Trophoblast cell (in vitro differentiated cells and primary cell): ENCODE results near the gene RCOR1.

Experiments
- DNase-seq, 2 donors: peaks; one replicate each; pipeline ENCODE4 v3.0.0-alpha.2; 2016
- H2AFZ ChIP-seq: 2 replicates; pipeline ENCODE4 v1.6.1; 2013; ENCODE audit warnings: low read length, moderate library complexity, mild to moderate bottlenecking; ENCODE audit not compliant: insufficient read depth, poor library complexity
- H2AK5ac ChIP-seq: 2 replicates; pipeline ENCODE4 v1.6.1; 2013; ENCODE audit warnings: mild to moderate bottlenecking, low read length
- H2BK120ac ChIP-seq: 2 replicates; pipeline ENCODE4 v1.6.1; 2013; ENCODE audit warnings: low read length, mild to moderate bottlenecking, moderate library complexity; ENCODE audit not compliant: insufficient read depth, poor library complexity
- H2BK12ac ChIP-seq: 2 replicates; pipeline ENCODE4 v1.6.1; 2013; ENCODE audit warnings: mild to moderate bottlenecking, low read length, moderate library complexity
- H2BK5ac ChIP-seq: 2 replicates; pipeline ENCODE4 v1.6.1; 2013; ENCODE audit warnings: low read length, low read depth, moderate library complexity, mild to moderate bottlenecking; ENCODE audit not compliant: poor library complexity
- H3K14ac ChIP-seq: 2 replicates; pipeline ENCODE4 v1.6.1; 2013; ENCODE audit warnings: mild to moderate bottlenecking, low read length
- H3K18ac ChIP-seq: 2 replicates; pipeline ENCODE4 v1.6.1; 2013; ENCODE audit warnings: mild to moderate bottlenecking, low read length
- H3K23ac ChIP-seq: 2 replicates; pipeline ENCODE4 v1.6.1; 2013; ENCODE audit warnings: low read length
- H3K27ac ChIP-seq: 2 replicates; pipeline ENCODE4 v1.5.1; 2013; ENCODE audit warnings: low read depth, mild to moderate bottlenecking, inconsistent platforms, low read length, moderate library complexity
- H3K27me3 ChIP-seq: 2 replicates; pipeline ENCODE4 v1.6.1; 2013; ENCODE audit warnings: inconsistent platforms, mild to moderate bottlenecking, low read length, moderate library complexity; ENCODE audit not compliant: insufficient read depth
- H3K36me3 ChIP-seq, 2 experiments: 1 replicate in 1 of 2; 2 replicates in 1 of 2; pipeline ENCODE4 v1.6.1; 2013; ENCODE audit warnings: low read length in 2 of 2, mild to moderate bottlenecking in 2 of 2, moderate library complexity in 1 of 2; ENCODE audit not compliant: insufficient read depth in 2 of 2, control insufficient read depth in 1 of 2
- H3K4ac ChIP-seq: 2 replicates; pipeline ENCODE4 v1.6.1; 2013; ENCODE audit warnings: low read depth, mild to moderate bottlenecking, low read length, moderate library complexity
- H3K4me1 ChIP-seq, 2 experiments: 1 replicate in 1 of 2; 2 replicates in 1 of 2; pipeline ENCODE4 v1.6.1; 2013; ENCODE audit warnings: low read length in 2 of 2, mild to moderate bottlenecking in 2 of 2, moderate library complexity in 1 of 2; ENCODE audit not compliant: insufficient read depth in 2 of 2, control insufficient read depth in 1 of 2
- H3K4me2 ChIP-seq: 2 replicates; pipeline ENCODE4 v1.6.1; 2013; ENCODE audit warnings: inconsistent platforms, mild to moderate bottlenecking, low read length, moderate library complexity
- H3K4me3 ChIP-seq: 2 replicates; pipeline ENCODE4 v1.5.1; 2013; ENCODE audit warnings: mild to moderate bottlenecking, low read depth, low read length, inconsistent platforms
- H3K79me1 ChIP-seq: one replicate; pipeline ENCODE4 v1.6.1; 2013; ENCODE audit warnings: low read length
- H3K79me2 ChIP-seq: 2 replicates; pipeline ENCODE4 v1.6.1; 2013; ENCODE audit warnings: low read length, mild to moderate bottlenecking; ENCODE audit not compliant: control insufficient read depth, insufficient read depth, poor library complexity
- H3K9ac ChIP-seq: 2 replicates; pipeline ENCODE4 v1.6.1; 2013; ENCODE audit warnings: mild to moderate bottlenecking, low read length
- H3K9me3 ChIP-seq: 2 replicates; pipeline ENCODE4 v1.6.1; 2013; ENCODE audit warnings: low read depth, mild to moderate bottlenecking, control low read depth, inconsistent platforms, low read length; ENCODE audit not compliant: insufficient read depth
- H4K12ac ChIP-seq: 2 replicates; pipeline ENCODE4 v1.6.1; 2013; ENCODE audit warnings: low read depth, mild to moderate bottlenecking, low read length, moderate library complexity
- H4K8ac ChIP-seq: 2 replicates; pipeline ENCODE4 v1.6.1; 2013; ENCODE audit warnings: low read depth, mild to moderate bottlenecking, low read length, moderate library complexity
- H4K91ac ChIP-seq: one replicate; pipeline ENCODE4 v1.6.1; 2013; ENCODE audit warnings: low read depth, mild to moderate bottlenecking, low read length, moderate library complexity
- WGBS: extraction: QIAGEN DNeasy Blood & Tissue Kit; methylation state at CpG from one replicate; pipeline ENCODE4 v1.1.7; 2013; ENCODE audit warnings: missing lambda C conversion rate; ENCODE audit not compliant: insufficient read length, insufficient coverage; ENCODE audit errors: extremely low coverage; 5-methylcytosine and 5-hydroxymethylcytosine counted together

Gene RCOR1

DNA sequence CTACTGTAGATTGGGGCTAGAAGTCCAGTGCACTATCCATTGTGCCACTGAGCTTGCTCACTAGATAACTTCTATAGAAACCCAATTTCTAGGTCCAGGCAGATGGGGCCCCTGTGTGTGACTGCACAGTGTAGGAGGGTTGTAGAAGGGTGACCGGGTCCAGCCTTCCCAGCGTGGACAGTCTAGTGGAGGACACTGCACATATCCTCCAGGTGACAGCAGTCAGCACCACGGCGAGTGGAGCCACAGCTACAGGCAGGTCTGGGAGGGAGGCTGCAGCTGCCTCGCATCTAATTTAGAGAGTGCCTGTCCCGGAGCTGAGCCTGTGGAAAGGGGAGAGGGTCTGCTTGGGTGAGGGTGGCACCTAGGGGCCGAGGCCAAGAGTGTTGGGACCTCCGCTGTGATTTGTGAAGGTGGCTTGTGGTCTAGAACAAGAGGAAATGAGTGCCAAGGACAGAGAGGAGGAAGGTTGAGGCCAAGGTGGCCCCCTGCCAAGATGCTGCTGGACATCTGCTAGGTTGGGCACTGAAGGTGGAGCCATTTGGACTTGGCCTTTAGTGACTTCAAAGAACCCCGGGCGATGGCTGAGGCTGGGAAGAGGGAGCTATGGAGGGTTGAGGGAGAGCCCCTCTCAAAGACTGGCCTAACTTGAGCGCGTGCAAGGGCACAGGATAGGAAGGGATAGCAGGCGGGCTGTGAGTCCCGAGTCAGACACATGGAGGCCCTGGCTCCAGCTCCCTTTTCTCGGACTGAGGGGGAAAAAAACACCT lies 138.8 kb downstream of the RCOR1 start:
- H3K23ac ChIP-seq = no peak overlapping the region
- no peak overlapping the region for H2AK5ac ChIP-seq
- H4K8ac ChIP-seq = no peak overlapping the region
- H3K36me3 ChIP-seq = peaks cover 50 to 60% of the 10 kb centered on the region in 2 experiments
- no CpG with 5 or more reads among the region's 15 CpGs for WGBS
- H3K79me1 ChIP-seq = no peaks in the 10 kb centered on the region
- no peak overlapping the region for H3K27ac ChIP-seq
- no peak overlapping the region for H3K4me3 ChIP-seq
- H3K18ac ChIP-seq = no peak overlapping the region
- no peaks in the 10 kb centered on the region for H3K27me3 ChIP-seq
- H4K12ac ChIP-seq = no peak overlapping the region
- H2BK12ac ChIP-seq = no peak overlapping the region
- no peaks in the 10 kb centered on the region for H3K9me3 ChIP-seq
- no peak overlapping the region for H3K14ac ChIP-seq
- no peaks in the 10 kb centered on the region for H3K79me2 ChIP-seq
- H3K4me2 ChIP-seq = no peak overlapping the region
- peaks cover 2 to 4% of the 10 kb centered on the region in 2 experiments for H3K4me1 ChIP-seq
- no peak for DNase-seq
- no peak overlapping the region for H2BK120ac ChIP-seq
- H2BK5ac ChIP-seq = no peak overlapping the region
- no peak overlapping the region for H4K91ac ChIP-seq
- H3K9ac ChIP-seq = no peak overlapping the region
- no peak overlapping the region for H2AFZ ChIP-seq
- H3K4ac ChIP-seq = no peak overlapping the region

DNA sequence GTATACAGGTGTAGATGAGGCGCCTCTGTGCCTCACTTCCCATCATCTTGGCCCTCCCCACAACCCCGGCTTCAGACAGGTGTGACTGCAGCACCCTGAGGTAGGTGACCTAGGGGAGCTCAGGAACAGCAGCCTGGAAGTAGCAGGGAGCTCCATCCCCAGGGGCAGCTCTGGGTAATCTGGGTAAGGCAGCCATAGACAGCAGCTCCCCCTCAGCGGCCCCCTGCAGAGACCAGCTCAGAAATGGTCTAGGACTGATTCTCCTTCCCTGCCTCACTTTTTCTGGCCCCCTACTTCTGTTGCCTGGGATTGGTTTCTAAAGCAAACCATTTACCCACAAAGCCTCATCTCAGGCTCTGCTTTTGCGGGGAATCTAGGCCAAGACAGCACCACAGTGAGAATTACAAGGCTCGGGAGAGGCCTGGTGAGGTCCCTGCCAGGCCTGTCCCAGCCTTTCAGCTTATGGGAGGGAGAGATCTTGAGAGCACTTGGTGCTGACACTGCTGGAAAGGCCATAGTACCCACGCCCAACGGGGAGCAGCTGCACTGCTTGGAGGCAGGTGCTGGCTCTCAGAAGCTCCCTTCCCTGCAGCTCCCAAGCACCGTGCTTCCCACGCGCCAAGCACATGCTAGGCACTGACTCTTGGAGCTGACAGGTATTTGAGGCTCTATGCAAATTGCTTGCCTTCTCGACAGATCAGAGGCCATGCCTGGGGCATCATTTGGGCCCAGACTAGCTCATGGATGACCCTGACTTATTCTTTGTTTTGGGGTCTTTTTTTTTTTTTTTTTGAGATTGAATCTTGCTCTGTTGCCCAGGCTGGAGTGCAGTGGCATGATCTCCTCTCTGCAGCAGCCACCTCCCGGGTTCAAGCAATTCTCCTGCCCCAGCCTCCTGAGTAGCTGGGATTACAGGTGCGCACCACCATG lies 139.7 kb downstream of the RCOR1 start:
- H2BK120ac ChIP-seq = no peak overlapping the region
- WGBS = no CpG with 5 or more reads among the region's 13 CpGs

DNA sequence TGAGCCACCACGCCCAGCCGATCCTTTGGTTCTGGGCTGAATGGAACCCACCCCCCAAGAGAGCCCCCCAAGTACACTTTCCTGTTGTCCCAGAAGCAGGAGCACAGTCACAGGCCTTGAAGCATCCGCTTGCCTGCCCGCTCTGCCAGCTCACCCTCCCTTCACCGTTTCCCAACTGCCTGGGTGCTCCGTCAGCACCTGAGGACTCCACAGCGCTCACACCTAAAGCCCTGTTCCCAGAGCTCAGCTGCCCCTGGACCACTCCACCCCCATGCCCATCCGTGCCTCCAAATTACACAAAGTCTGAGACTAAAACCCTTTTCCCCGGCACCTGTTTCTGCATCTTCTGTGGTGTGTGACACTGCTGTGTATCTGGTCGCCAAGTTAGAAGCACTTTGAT lies 140.5 kb downstream of the RCOR1 start:
- no peak overlapping the region for H4K12ac ChIP-seq
- H3K9me3 ChIP-seq = peaks cover 3% of the 10 kb centered on the region
- H2BK5ac ChIP-seq = no peak overlapping the region
- H3K4ac ChIP-seq = no peak overlapping the region
- H3K4me2 ChIP-seq = no peak overlapping the region
- H2BK120ac ChIP-seq = no peak overlapping the region
- H4K91ac ChIP-seq = no peak overlapping the region
- H3K4me1 ChIP-seq = no peaks in the 10 kb centered on the region
- H3K9ac ChIP-seq = no peak overlapping the region
- H3K79me2 ChIP-seq = no peaks in the 10 kb centered on the region
- no peak overlapping the region for H2BK12ac ChIP-seq
- no peak overlapping the region for H3K23ac ChIP-seq
- H3K27me3 ChIP-seq = no peaks in the 10 kb centered on the region
- no peaks in the 10 kb centered on the region for H3K79me1 ChIP-seq
- WGBS = no CpG with 5 or more reads among the region's 10 CpGs
- peaks cover 55 to 63% of the 10 kb centered on the region in 2 experiments for H3K36me3 ChIP-seq
- H3K18ac ChIP-seq = no peak overlapping the region
- no peak overlapping the region for H3K4me3 ChIP-seq
- no peak overlapping the region for H2AK5ac ChIP-seq
- DNase-seq = no peak
- H3K27ac ChIP-seq = no peak overlapping the region
- no peak overlapping the region for H3K14ac ChIP-seq
- no peak overlapping the region for H2AFZ ChIP-seq
- H4K8ac ChIP-seq = no peak overlapping the region

More for the DNA sequence above, 139.7 kb downstream of the RCOR1 start:
- H3K18ac ChIP-seq = no peak overlapping the region
- H3K79me2 ChIP-seq = no peaks in the 10 kb centered on the region
- no peaks in the 10 kb centered on the region for H3K79me1 ChIP-seq
- H3K9ac ChIP-seq = no peak overlapping the region
- no peak overlapping the region for H2AFZ ChIP-seq
- no peak overlapping the region for H2BK12ac ChIP-seq
- H3K14ac ChIP-seq = no peak overlapping the region
- peaks cover 3% of the 10 kb centered on the region for H3K9me3 ChIP-seq
- H3K4ac ChIP-seq = no peak overlapping the region
- no peak overlapping the region for H3K4me2 ChIP-seq
- no peak for DNase-seq
- H2AK5ac ChIP-seq = no peak overlapping the region
- peaks cover 51 to 59% of the 10 kb centered on the region in 2 experiments for H3K36me3 ChIP-seq
- no peak overlapping the region for H3K4me3 ChIP-seq
- no peak overlapping the region for H3K23ac ChIP-seq
- H4K12ac ChIP-seq = no peak overlapping the region
- no peak overlapping the region for H4K8ac ChIP-seq
- H3K4me1 ChIP-seq = no peaks in the 10 kb centered on the region
- no peak overlapping the region for H2BK5ac ChIP-seq
- H4K91ac ChIP-seq = no peak overlapping the region
- H3K27me3 ChIP-seq = no peaks in the 10 kb centered on the region
- no peak overlapping the region for H3K27ac ChIP-seq

DNA sequence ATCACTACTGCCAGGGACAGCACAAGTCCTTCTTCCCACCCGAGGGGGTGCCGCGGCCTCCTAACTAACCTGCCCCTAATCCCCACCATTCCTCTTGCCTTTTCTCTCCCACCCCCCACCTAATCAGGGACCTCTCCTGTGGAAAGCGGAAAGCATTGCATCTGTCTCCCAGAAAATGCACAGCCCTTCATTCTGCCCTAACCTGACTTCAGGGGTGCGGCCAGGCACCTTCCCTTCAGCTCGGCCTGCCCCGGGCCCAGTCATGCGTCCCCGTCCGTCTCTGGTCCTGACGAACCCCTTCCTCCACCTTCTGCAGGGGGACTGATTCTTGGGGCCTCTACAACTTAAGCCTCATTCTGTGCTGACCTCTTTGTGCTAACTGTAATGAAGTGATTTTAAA lies 140.9 kb downstream of the RCOR1 start:
- peak overlapping the region; percentile 19 for H3K18ac ChIP-seq
- no peaks in the 10 kb centered on the region for H3K27me3 ChIP-seq
- H3K79me2 ChIP-seq = no peaks in the 10 kb centered on the region
- H3K9me3 ChIP-seq = peaks cover 3% of the 10 kb centered on the region
- H3K4me3 ChIP-seq = no peak overlapping the region
- H2AK5ac ChIP-seq = no peak overlapping the region
- H4K8ac ChIP-seq = no peak overlapping the region
- no peak overlapping the region for H4K91ac ChIP-seq
- H2BK12ac ChIP-seq = no peak overlapping the region
- H3K9ac ChIP-seq = no peak overlapping the region
- no peak overlapping the region for H4K12ac ChIP-seq
- H3K14ac ChIP-seq = no peak overlapping the region
- H2BK120ac ChIP-seq = no peak overlapping the region
- H3K36me3 ChIP-seq = peaks cover 56 to 64% of the 10 kb centered on the region in 2 experiments
- H3K4me2 ChIP-seq = no peak overlapping the region
- WGBS = no CpG with 5 or more reads among the region's 11 CpGs
- no peak overlapping the region for H3K4ac ChIP-seq
- no peaks in the 10 kb centered on the region for H3K79me1 ChIP-seq
- no peak overlapping the region for H3K27ac ChIP-seq
- no peak for DNase-seq
- H2AFZ ChIP-seq = no peak overlapping the region
- no peaks in the 10 kb centered on the region for H3K4me1 ChIP-seq
- H3K23ac ChIP-seq = no peak overlapping the region
- H2BK5ac ChIP-seq = no peak overlapping the region
